GM18870 (cell line): ENCODE measurements around the gene CGB7.
"Not testable (repeated sequence)": the region's sequence is repeated elsewhere in the genome, so short reads cannot be mapped to it uniquely, and the experiment has no call there.

Experiments used
- ATAC-seq: cut with Tn5 transposase; IDR thresholded peaks from one replicate; pipeline ENCODE4 v1.9.1; 2021; ENCODE audit warnings: moderate library complexity; ENCODE audit not compliant: unreplicated experiment

CGB7 gene

DNA sequence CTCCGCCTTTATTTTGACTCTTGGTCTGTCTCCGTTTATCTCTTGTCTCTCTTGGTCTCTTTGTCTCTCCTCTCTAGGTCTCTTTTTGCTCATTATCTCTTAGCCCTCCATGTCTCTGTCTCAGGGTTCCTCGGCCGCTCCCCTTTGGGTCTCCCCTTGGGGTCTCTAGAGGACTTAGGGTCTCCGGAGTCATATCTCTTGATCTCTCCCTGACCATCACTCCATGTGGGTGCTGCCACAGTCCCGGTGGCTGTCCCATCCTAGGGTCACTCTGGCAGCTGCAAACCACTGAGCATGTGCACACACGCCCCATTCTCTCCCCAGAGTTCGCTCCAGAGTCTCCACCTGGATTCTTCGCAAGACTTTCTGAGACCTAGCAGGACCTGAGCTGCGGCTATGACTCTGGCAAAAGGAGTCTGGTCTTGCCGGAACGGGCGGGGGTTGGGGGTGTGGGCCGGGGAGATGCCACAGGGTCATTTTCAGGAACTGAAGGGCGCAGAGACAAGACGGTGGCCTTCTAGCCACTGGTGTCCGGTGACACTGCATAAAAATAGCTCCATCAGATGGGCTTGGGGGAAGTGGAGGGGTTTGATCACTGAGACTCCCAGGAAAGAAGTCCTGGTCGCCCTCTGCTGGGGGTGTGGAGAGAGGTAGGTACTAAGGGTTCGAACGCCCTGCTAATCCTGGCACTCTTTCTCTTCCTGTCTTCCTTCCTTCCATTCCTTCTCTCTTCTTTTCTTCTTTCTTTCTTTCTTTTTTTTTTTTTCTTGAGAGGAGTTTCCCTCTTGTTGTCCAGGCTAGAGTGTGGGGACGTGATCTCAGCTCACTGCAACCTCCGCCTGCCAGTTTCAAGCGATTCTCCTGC, 16.2 kb upstream of the CGB7 start:
- no peak for ATAC-seq

DNA sequence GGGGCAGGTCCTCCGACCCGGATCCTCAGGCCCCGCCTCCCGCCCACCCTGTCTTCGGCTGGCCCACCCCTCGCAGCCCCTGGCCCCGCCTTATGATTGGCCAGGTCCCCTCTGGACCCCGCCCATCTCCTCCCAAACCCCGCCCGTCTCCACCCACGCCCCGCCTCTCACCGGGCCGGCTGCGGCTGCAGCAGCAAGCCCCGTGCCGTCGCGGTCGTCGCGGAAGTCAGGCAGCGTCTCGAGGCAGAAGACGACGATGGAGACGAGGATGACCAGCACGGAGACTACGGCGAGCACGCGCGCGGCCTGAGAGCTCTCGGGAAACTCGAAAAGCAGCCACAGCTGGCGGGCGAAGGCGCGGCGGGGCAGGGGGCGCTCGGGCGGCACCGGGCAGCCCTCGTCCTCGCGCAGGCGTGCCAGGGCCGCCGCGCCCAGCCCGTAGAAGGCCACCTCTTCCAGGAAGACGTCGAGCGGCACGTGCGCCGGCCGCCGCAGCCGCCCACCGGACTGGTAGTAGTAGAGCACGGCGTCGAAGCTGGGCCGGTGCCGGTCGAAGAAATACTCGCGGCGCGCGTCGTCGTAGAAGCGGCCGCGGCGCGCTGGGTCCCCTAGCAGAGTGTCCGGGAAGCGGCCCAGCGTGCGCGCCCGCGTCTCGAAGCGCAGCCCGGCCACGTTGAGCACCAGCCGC, 14.5 kb upstream of the CGB7 start:
- no peak for ATAC-seq

DNA sequence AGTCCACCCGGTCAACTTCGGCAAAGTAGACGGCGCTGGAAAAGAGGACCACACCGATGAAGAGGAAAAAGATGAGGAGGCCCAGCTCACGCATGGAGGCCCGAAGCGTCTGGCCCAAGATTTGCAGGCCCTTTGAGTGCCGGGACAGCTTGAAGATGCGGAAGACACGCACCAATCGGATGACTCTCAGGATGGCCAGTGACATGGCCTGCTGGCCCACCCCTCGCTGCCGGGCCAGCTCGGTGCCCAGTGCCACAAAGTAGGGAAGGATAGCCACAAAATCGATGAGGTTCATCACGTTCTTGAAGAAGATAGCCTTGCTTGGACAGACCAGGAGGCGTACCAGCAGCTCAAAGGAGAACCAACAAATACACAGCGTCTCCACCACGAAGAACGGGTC, 12.9 kb upstream of the CGB7 start:
- no peak for ATAC-seq

DNA sequence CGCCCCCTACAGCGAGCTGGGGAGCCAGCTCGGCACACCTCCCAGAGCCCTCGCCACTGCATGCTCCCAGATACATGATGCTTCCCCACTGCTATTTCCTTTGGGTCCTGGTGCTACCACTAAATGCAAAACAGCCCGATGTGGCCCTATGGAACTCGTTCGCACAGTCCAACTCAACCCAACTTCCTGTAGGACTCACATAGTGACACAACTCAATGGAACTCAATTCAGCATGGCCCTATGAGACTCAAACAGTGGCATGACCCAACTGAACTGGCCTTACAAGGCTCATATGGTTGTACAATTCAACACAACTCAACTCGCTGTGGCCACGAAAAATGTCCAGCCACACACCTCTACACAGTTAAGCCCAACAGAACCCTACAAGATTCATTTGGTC, 11.5 kb upstream of the CGB7 start:
- ATAC-seq = no peak

DNA sequence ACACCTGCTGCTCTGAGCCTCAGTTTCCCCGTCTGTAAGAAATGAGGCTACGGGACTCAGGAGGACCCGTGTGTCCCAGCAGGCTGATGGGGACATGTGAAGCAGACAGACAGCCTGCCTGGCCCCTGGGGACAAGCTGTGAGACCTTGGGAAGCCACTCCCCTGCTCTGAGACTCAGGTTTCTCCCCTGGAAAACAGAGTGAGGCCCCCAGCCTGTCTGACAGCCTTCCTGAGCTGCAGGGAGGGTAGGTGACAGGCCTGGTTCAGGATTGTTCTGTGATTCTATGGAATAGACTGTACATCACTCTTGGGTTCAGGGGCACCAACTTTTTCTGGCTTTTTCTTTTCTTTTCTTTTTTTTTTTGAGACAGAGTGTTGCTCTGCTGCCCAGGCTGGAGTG, 10.0 kb upstream of the CGB7 start:
- ATAC-seq = no peak

DNA sequence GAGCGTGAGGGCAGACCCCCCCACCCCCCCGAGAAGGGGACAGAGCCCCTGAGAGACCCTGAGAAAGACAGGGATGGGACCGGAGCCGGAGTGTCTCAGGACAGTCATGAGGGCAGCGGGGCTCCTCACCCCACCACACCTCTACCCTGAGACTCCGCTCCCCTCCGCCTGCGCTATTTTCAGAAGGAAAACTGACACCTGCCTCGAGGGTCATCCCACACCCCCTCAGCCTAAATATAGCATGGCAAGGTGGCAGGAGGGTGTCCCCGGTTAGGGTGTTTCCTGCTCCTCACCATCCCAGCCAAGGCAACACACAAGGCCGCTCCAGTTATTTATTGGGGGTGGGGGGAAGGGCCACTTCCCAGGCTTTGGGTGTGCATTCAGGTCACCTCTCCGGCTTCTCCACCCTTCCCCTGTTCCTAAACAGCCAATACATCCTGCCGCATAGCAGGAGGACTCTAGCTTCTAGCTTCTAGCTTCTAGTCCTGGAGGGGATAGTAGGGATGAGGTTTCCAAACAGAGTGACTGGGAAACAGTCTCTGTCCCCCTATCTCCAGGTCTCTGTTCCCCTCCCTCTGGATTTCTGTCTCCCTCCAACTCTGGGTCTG, 8.5 kb upstream of the CGB7 start:
- no peak for ATAC-seq

DNA sequence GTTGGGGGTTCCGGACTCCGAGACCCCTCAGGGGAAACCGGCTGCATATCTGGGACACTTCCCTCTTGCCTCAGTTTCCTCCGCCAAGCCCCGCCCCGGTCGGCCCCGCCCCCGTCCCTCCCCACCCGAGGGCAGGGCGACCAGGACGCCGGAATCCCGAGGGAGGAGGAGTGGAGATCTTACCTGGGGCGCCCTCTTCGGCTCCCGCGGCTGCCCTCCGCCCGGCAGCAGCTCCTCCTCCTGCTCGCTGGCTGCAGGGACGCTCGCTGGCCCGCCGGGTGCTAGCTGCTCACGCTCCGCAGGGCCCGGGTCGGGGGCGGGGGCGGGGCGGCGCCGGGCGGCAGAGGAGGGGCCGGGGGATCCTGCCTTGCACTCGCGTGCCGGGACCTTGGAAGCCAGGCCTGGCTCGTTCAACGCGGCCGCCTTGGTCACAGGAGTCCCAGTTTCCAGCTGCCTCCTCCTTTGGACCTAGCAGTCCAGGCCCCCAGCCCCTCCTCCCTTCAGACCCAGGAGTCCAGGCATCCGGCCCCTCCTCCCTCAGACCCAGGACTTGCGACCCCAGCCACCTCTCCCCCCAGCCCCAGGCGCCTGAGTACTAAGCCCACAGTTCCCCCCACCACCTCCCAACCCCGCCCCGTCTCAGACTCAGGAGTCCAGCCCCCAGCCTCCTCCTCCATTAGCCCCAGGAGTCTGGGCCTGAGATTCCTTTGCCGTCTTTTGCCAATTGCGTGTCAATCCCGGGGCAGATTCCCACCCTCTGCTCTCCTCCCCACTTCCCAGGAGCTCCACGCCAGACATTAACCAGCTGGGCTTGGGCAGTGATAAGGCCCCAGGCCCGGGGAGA, 7.4 kb upstream of the CGB7 start, which contains the start of gene NTF4:
TSS of gene NTF4 (minus strand) at position 51 of the 844 bp plus-strand sequence. CDS start 2,821 bp downstream, outside the sequence.
- no peak for ATAC-seq

DNA sequence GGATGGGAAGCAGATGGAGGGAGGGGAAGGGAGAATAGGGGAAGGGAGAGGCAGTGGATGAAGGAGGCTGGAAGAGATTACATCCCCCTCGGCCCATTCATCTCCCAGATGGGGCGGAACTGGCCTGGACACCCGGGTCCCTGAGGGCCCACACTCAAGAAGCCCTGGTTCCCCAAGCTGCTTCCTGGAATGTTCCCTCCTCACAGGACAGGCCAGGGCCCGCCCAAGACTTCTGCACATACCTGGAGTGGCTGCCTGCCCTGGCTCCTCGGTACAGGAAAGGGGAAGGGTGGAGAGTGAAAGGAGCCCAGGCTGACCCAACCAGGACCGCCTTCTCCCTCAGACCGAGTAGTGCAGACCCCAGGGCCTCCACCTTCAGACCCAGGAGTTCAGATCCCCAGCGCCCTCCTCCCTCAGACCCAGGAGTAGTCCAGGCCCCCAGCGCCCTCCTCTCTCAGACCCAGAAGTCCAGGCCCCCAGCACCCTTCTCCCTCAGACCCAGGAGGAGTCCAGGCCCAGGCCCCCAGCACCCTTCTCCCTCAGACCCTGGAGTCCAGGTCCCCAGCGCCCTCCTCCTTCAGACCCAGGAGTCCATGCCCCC, 6.6 kb upstream of the CGB7 start:
- ATAC-seq = no peak

DNA sequence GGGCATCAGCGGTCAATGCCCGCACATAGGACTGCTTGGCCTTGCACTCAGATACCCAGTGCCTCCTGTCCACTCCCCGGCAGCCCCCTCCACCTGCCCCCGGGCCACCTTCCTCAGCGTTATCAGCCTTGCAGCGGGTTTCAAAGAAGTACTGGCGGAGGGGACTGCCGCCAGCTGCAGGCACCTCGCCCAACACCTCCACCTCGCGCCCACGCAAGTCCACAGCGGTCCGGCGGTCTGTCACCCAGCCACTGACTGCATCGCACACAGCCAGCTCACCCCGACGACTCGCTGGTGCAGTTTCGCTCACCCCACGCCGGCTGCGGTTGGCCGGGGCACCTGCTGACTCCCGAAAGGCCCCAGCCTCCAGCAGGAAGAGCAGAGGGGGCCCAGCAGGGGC, 3.9 kb upstream of the CGB7 start:
- ATAC-seq = no peak

DNA sequence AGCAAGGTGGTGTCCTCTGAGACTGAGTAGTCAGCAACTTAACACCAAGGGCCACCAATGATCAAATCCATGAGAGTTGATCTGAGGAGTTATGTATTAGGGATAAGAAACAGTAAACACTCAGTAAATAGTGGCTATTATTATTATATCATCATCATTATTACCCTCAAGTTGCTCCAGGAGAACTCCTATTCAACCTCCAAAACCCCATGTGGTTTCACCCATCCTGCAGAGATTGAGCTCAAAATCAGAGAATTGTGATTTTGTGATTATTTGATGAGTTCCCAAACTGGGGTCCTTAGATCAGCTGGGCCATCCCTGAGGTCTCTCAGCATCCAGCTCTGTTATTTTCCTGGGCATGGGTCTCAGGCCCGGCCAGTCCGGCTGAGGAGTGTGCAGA, 3.5 kb upstream of the CGB7 start:
- ATAC-seq = no peak

DNA sequence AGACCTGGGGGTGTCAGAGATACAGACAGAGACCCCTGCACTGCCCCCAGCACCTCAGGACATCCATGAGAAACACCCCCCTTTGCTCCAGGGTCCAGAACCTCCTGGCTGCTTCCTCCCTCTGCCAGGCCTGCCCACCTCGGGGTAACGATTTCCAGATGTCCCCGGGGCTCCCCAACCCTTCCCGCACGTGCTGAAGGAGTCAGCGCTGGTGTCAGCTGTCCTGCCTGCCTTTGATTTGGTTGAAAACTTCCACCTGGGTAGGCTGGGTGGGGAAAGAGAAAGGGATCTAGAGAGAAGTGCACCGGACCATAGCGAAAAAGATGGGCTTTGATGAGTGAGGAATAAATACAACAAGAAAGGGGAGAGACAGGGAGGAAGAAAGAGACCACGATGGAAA, 1.5 kb upstream of the CGB7 start:
- no peak for ATAC-seq

DNA sequence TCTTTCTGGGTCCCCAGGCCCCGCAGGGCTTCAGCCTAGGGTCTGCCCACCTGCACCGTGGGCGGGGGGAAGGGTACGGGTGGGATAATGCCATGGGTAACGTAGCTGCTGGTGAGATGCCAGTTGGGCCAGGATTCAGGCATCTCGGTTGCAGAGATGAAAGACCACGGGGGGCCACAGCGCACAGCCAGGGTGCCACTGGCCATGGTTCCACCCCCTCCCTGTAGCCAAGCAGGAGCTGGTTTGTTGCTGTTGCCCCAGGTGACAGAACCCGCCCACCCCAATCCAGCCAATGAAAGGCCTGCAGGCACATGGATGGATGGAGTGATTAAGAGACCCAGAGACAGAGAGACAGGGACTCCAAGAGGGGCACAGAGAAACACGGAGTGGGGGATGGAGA, 1.0 kb upstream of the CGB7 start:
- no peak for ATAC-seq

DNA sequence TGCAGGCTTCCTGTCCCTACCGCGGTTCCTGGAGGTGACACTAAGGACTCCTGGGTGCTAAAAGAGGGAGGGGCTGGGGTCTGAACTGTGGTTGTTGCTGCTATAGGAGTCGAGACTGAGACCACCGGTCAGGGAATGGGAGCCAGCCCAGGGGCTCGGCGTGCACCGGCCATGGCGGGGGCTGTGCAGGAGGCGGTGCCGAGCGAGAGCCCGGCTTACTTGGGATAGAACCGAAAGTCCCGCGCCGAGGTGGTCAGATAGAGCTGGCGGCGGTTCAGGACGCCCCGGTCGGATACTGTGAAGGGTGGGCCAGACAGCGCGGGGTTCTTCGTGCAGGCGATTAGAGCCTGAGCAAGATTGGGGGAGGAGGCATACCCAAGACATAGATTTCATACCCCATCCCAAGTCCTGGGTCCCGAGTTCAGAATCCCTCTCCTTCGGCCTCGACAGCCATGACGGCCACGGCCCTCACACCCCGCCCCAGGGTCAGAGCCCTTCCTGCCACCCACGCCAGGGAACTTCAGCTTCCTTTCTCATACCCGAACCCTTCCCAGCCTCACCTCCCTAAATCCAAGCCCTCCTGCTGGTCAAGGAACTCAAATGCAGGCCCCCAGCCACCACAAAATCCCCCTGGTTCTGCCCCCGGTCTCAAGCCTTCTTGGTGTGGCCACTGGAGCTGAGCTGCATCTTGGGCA, 500 bp downstream of the CGB7 start:
- ATAC-seq = not testable (repeated sequence)

DNA sequence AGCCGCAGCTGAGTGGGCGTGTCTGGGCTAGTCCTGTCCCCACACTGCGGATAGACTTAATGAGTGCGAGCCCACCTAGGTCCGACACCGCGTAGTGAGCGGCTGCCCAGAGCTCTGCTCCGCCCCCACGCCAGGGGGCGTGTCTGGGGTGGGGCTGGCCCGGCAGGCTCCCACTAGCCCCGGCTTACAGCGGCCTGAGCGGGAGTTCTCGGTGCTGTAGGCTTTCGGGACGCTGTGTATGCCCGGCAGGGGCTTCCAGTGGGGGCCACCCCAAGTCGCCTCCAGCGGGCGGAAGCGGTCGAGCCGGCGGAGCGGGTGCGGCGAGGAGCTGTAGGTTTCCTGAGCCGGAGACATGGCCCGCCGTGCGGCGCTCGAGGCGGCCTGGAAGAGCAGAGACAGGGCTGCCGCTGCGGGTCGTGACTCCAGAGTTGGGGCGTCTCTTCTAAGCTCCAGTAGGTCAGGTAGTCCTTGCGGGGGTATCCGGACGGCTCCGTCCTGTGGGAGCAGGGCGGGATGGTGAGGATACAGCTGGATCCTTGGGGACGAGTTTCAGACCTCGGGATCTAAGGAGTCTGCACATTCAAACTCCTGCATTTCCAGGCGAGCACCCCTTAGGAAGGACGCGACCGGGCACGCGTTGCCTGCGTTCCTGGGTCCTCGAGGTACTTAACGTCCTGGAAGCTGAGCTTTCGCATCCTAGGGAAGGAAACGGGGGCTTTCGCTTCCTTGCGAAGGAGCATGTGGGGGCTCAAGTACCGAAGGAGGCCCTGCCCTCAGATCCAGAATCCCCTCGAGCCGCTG, 1.2 kb downstream of the CGB7 start:
- ATAC-seq = no peak

DNA sequence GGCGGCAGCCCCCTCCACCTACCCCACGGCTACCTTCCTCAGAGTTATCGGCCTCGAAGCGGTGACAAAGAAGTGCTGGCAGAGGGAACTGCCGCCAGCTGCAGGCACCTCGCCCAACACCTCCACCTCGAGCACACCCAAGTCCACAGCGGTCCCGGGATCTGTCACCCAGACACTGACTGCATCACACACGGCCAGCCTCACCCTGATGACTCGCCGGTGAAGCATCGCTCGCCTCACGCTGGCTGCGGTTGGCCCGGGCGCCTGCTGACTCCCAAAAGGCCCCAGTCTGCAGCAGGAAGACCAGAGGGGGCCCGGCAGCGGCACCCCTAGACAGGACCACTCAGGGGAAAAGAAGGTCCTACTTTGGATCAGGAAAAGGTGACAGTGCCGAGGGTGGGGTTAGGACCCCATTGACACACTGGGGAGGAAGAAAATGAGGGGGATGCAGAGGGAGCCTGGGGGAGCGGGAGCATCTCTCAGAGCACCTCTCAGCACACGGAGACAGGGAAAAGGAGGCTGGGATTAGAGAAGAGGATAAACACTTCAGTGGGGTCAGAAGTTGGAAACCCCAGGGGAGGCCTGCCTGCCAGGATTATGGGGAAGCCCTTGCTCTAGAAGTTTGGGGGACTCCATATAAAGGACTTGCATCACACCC, 7.0 kb downstream of the CGB7 start:
- not testable (repeated sequence) for ATAC-seq

DNA sequence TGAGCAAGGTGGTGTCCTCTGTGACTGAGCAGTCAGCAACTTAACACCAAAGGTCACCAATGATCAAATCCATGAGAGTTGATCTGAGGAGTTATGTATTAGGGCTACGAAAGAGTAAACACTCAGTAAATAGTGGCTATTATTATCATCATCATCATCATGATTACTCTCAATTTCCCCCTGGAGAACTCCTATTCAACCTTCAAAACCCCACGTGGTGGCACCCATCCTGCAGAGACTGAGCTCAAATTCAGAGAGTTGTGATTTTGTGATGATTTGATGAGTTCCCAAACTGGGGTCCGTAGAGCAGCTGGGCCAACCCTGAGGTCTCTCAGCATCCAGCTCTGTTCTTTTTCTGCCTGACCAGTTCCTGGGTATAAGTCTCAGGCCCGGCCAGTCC, 7.7 kb downstream of the CGB7 start:
- ATAC-seq = not testable (repeated sequence)

DNA sequence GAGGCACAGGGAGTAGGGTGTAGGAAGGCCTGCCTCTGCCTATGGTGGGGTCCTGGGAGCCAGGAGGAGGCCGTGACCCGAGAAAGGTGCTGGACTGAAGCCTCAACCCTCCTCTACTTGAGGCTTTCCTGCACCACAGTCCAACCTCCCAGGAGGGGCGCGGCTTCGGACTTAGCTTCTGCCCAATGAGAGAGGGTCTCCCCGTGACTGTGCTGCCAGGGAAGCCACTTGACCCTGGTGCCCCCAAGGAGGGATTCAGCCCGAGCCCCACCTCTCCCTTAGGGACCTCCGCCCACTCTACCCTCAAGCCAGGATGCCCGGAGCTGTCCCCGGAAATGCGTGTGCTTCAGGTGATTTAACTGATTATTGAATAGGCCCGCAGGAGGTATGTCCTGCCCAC, 8.5 kb downstream of the CGB7 start, which contains the start of gene CGB8:
TSS of gene CGB8 (minus strand) at position 101 of the 400 bp plus-strand sequence. CDS start 372 bp downstream, outside the sequence.
- ATAC-seq = not testable (repeated sequence)

DNA sequence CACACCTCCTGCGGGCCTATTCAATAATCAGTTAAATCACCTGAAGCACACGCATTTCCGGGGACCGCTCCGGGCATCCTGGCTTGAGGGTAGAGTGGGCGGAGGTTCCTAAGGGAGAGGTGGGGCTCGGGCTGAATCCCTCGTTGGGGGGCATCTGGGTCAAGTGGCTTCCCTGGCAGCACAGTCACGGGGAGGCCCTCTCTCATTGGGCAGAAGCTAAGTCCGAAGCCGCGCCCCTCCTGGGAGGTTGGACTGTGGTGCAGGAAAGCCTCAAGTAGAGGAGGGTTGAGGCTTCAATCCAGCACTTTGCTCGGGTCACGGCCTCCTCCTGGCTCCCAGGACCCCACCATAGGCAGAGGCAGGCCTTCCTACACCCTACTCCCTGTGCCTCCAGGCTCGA, 14.0 kb downstream of the CGB7 start, which contains the start of gene CGB5:
TSS of gene CGB5 (plus strand) at position 301 of the 400 bp plus-strand sequence. CDS start 362 bp downstream, outside the sequence.
- not testable (repeated sequence) for ATAC-seq
